ENCODE results near the gene TSGA10IP. TPM values are rescaled to one million over a fixed set of nuclear protein-coding genes. Genes with fewer than 3 reads are reported as not detected.

TSGA10IP gene
- total RNA-seq, 1 experiment from 2014 or later = not detected

DNA sequence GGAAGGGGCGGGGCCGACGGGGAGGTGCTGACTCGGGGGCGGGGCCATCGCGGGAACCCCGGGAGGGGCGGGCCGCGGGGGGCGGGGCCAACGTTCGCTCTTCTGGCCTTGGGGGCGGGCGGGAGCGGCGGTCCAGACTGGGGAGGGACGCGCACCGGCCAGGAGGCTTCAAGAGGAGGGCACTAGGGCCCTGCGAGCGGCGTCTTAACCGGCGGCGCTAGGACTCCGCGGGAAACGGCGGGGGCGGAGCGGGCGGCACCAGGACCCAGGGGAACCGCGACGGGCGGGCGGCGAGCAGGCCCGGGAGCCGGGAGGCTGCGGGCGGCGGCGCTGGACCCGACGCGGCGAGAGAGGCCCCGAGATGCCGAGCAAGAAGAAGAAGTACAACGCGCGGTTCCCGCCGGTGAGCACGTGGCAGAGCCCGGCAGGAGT, 26.1 kb upstream of the TSGA10IP start, which contains the start of gene DRAP1:
DRAP1 (plus strand) TSS at position 286 of the 432 bp plus-strand sequence; CDS start at position 362, 76 bp downstream.
- intact Hi-C loops (cut with micrococcal nuclease; ENCODE audit: unreplicated experiment) = no loop called here
- CTCF ChIA-PET = no interaction called here
- no TSS peak for BruUV-seq (replicated peaks)

DNA sequence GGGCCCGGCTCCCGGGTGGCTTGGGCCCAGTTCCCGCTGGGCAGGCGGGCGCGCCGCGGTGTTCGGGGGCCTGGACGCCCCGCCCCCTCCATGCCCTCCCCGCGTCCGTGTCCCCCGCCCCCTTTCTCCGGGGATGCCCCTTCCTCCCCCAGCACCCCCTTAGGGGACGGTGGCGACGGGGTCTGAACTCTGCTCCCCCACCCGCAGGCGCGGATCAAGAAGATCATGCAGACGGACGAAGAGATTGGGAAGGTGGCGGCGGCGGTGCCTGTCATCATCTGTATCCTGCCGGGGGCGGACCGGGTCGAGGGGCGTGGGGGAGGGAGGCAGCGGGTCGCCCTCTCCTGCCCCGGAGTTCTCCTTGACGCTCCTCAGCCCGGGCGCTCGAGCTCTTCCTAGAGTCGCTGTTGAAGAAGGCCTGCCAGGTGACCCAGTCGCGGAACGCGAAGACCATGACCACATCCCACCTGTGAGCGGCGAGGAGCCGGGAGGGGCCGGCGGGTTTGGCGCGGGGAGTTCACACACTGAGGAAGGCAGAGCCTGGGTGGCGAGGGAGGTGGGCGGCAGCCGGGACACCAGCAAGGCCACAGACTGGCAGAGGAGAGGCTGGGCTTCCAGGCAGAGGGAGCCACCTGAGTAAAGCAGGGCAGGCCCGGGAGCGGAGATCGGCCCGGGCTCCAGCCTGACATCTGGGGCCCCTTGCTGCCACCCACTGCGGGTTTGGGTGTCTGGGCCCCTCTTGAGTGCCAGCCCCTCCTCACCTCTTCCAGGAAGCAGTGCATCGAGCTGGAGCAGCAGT, 25.5 kb upstream of the TSGA10IP start:
- H3K9me3 ChIP-seq (ENCODE audit: control insufficient read depth, insufficient read depth, low read depth, low read length) = no peaks in the 10 kb centered on the region
- H3K4me1 ChIP-seq (ENCODE audit: control insufficient read depth, insufficient read depth, low read length) = peaks cover 50% of the 10 kb centered on the region
- ATAC-seq = peak; percentile 27
- no peaks in the 10 kb centered on the region for H3K27me3 ChIP-seq (ENCODE audit: control insufficient read depth, insufficient read depth, low read length)
- peak overlapping the region; percentile 98 for H3K27ac ChIP-seq (ENCODE audit: low read length)
- in situ Hi-C loops (cut with HindIII; ENCODE audit: low pct_unique_long_range_greater_than_20kb, low sequenced_read_pairs) (no loop called here), intact Hi-C loops (cut with micrococcal nuclease; ENCODE audit: unreplicated experiment) (no loop called here)
- ChIA-PET POLR2A (no interaction called here), CTCF (no interaction called here)
- peak overlapping the region; percentile 84 to 91 for H3K4me3 ChIP-seq (ENCODE audit: low read depth in 2 of 2, low read length in 2 of 2)
- H3K36me3 ChIP-seq (ENCODE audit: control insufficient read depth, insufficient read depth, low read length) = peaks cover 3% of the 10 kb centered on the region; the same call in 1 of the 2 replicates
- TSS peak; percentile 89 for BruUV-seq (replicated peaks)
- TF ChIP-seq TCF7L2 (IDR thresholded peaks at IDR 0.05; ENCODE audit: low read depth, low read length) (no peak), SIN3A (IDR thresholded peaks at IDR 0.05; ENCODE audit: borderline replicate concordance, insufficient read depth, low read depth, low read length) (no peak), CTCF (IDR thresholded peaks at IDR 0.05) (no peak), REST (IDR thresholded peaks at IDR 0.05; ENCODE audit: insufficient read depth in 1 of 2, low read depth in 2 of 2, low read length in 1 of 2) (no peak), POLR2AphosphoS5 (IDR thresholded peaks at IDR 0.05; ENCODE audit: low read depth, low read length) (no peak; the same call in 1 of the 2 replicates)
- DNase-seq (ENCODE audit: low read depth, low spot score) = no peak

More for the DNA sequence above, 26.1 kb upstream of the TSGA10IP start, which contains the start of gene DRAP1:
- peaks cover 3% of the 10 kb centered on the region; the same call in 1 of the 2 replicates for H3K36me3 ChIP-seq (ENCODE audit: control insufficient read depth, insufficient read depth, low read length)
- peaks cover 54% of the 10 kb centered on the region for H3K4me1 ChIP-seq (ENCODE audit: control insufficient read depth, insufficient read depth, low read length)
- H3K4me3 ChIP-seq (ENCODE audit: low read depth in 2 of 2, low read length in 2 of 2) = peak within 1 kb of the TSS; percentile 91 to 97
- POLR2A ChIA-PET = no interaction called here
- TF ChIP-seq SIN3A (IDR thresholded peaks at IDR 0.05; ENCODE audit: borderline replicate concordance, insufficient read depth, low read depth, low read length) (peak; percentile 96), POLR2AphosphoS5 (IDR thresholded peaks at IDR 0.05; ENCODE audit: low read depth, low read length) (peak; percentile 83), REST (IDR thresholded peaks at IDR 0.05; ENCODE audit: insufficient read depth in 1 of 2, low read depth in 2 of 2, low read length in 1 of 2) (no peak; a peak in 1 of 4 replicates)
- no peaks in the 10 kb centered on the region for H3K9me3 ChIP-seq (ENCODE audit: control insufficient read depth, insufficient read depth, low read depth, low read length)
- no peak for DNase-seq (ENCODE audit: low read depth, low spot score)
- peak within 1 kb of the TSS; percentile 99 for H3K27ac ChIP-seq (ENCODE audit: low read length)
- no peaks in the 10 kb centered on the region for H3K27me3 ChIP-seq (ENCODE audit: control insufficient read depth, insufficient read depth, low read length)
- in situ Hi-C loops (cut with HindIII; ENCODE audit: low pct_unique_long_range_greater_than_20kb, low sequenced_read_pairs) = no loop called here
- peak; percentile 75 for ATAC-seq
